COLO668 (cell line): ENCODE data around the gene PLEKHG5.

Experiments
- DNase-seq: peaks from one replicate; lab custom pipeline; 2025; ENCODE audit not compliant: unreplicated experiment; lab: John Stamatoyannopoulos, UW

PLEKHG5 gene

GRCh38 chr1:6477039-6477820 lies 14.2 kb downstream of the PLEKHG5 start:
- DNase-seq, result peak; percentile 50

- DNase-seq, result no peak
These were observed 15.0 kb downstream of the PLEKHG5 start for GRCh38 chr1:6476483-6476882.

- peak; percentile 93 for DNase-seq
These were observed 15.9 kb downstream of the PLEKHG5 start for GRCh38 chr1:6475381-6476133.

GRCh38 chr1:6474815-6475282 lies 16.6 kb downstream of the PLEKHG5 start:
- no peak for DNase-seq

GRCh38 chr1:6473974-6474814 lies 17.3 kb downstream of the PLEKHG5 start:
- peak; percentile 98 for DNase-seq

GRCh38 chr1:6473156-6473555 lies 18.3 kb downstream of the PLEKHG5 start:
- DNase-seq, result peak; percentile 55

- peak; percentile 79 for DNase-seq
These were observed 19.1 kb downstream of the PLEKHG5 start for GRCh38 chr1:6472391-6472790.

GRCh38 chr1:6471970-6472368 lies 19.5 kb downstream of the PLEKHG5 start:
- DNase-seq, result peak; percentile 32

GRCh38 chr1:6471086-6471969 lies 20.1 kb downstream of the PLEKHG5 start:
- no peak for DNase-seq

- no peak for DNase-seq
These were observed 21.1 kb downstream of the PLEKHG5 start for GRCh38 chr1:6470132-6471085.

- DNase-seq, result no peak
These were observed 22.6 kb downstream of the PLEKHG5 start for GRCh38 chr1:6468729-6469461.

- no peak for DNase-seq
These were observed 23.5 kb downstream of the PLEKHG5 start for GRCh38 chr1:6467744-6468688.

GRCh38 chr1:6467224-6467623 lies 24.2 kb downstream of the PLEKHG5 start:
- no peak for DNase-seq

GRCh38 chr1:6466751-6467150 lies 24.7 kb downstream of the PLEKHG5 start:
- DNase-seq, result no peak

- DNase-seq, result peak; percentile 76
These were observed 25.4 kb downstream of the PLEKHG5 start, which contains the start of gene TNFRSF25 for GRCh38 chr1:6466023-6466422. Gene TNFRSF25 (minus strand): TSS chr1:6466173. CDS start chr1:6466107, 66 bp downstream.

- DNase-seq, result peak; percentile 71
These were observed 25.9 kb downstream of the PLEKHG5 start for GRCh38 chr1:6465461-6466005.

GRCh38 chr1:6464915-6465314 lies 26.6 kb downstream of the PLEKHG5 start:
- DNase-seq, result no peak
